ENCODE results near the gene GBE1. TPM values are rescaled to one million over a fixed set of nuclear protein-coding genes. Genes with fewer than 3 reads are reported as not detected.

GBE1 gene
- polyA plus RNA-seq, 1 experiment, result 60.1 TPM

DNA sequence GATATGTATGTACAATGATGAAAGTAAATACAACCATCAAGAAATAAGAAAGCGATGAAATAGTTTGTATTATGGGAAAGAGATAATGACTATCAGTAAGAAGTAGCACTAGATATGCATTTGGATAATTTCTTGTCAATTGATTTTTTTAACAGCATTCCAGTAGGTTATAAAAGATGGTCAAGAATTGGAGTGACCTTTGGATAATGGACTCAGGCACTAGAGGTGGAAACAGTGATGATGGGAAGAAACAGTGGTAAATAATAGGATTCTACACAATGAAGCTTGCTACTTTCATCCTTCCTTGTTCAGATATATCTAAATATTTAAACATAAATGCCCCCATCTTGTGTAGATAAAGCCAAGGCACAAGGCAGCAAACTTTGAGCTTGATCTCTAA, 101.4 kb downstream of the GBE1 start:
- ChIA-PET CTCF (interaction anchor here (0.7 to 1.1 kb wide), 4 partner anchors 8 to 250 kb away, joined by 3 to 4 read pairs (median 3); no protein-coding TSS in a partner anchor), POLR2A (no interaction called here)
- H3K9me3 ChIP-seq (ENCODE audit: control insufficient read depth, insufficient read depth, low read length), result no peaks in the 10 kb centered on the region
- H3K27ac ChIP-seq (ENCODE audit: low read depth, low read length), result no peak overlapping the region
- TF ChIP-seq, protein P1, sequence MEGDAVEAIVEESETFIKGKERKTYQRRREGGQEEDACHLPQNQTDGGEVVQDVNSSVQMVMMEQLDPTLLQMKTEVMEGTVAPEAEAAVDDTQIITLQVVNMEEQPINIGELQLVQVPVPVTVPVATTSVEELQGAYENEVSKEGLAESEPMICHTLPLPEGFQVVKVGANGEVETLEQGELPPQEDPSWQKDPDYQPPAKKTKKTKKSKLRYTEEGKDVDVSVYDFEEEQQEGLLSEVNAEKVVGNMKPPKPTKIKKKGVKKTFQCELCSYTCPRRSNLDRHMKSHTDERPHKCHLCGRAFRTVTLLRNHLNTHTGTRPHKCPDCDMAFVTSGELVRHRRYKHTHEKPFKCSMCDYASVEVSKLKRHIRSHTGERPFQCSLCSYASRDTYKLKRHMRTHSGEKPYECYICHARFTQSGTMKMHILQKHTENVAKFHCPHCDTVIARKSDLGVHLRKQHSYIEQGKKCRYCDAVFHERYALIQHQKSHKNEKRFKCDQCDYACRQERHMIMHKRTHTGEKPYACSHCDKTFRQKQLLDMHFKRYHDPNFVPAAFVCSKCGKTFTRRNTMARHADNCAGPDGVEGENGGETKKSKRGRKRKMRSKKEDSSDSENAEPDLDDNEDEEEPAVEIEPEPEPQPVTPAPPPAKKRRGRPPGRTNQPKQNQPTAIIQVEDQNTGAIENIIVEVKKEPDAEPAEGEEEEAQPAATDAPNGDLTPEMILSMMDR (IDR thresholded peaks at IDR 0.05; ENCODE audit: low read depth, low read length), result no peak
- DNase-seq (ENCODE audit: low read depth, low spot score), result no peak
- H3K27me3 ChIP-seq (ENCODE audit: control insufficient read depth, insufficient read depth, low read length), result no peaks in the 10 kb centered on the region
- no peak overlapping the region for H3K4me3 ChIP-seq (ENCODE audit: low read depth, low read length)

DNA sequence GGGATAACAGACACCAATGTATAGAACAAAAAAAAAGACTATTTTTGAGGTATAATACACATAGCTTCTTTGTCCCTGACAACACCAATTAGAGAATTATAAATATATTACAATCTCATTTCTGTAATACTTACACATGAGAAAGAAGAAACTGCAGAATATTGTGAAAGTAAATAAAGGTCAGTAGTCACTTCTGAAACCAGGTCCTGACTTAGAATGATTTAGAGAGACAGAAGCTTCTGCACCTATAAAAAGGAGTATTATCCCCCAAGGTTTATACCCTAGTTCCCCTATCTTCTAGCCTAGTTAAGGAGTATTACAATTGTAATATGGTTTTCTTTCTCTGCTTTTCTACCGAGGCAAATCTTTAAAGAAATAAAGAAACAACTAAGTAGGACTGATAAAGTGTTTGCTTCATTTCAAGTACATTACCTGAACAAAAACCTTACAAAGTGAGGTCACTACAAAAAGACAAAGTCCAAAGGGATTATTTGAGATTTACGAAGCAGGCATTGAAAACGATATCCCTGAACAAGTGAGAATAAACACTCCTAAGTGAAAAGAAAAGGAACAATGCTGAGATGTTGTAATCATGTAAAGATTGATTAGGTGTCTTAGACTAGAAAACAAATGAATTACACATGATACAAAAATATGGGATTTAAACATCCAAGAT, 103.0 kb downstream of the GBE1 start:
- no peaks in the 10 kb centered on the region for H3K27me3 ChIP-seq (ENCODE audit: control insufficient read depth, insufficient read depth, low read length)
- ChIA-PET CTCF (interaction anchor here (1.0 to 1.4 kb wide), 2 partner anchors 168 to 251 kb away, joined by 3 to 4 read pairs; no protein-coding TSS in a partner anchor), POLR2A (no interaction called here)
- no peaks in the 10 kb centered on the region for H3K9me3 ChIP-seq (ENCODE audit: control insufficient read depth, insufficient read depth, low read length)
- no peak overlapping the region for H3K4me3 ChIP-seq (ENCODE audit: low read depth, low read length)
- DNase-seq (ENCODE audit: low read depth, low spot score), result no peak
- TF ChIP-seq, protein P1 (IDR thresholded peaks at IDR 0.05; ENCODE audit: low read depth, low read length), result no peak
- no peak overlapping the region for H3K27ac ChIP-seq (ENCODE audit: low read depth, low read length)

DNA sequence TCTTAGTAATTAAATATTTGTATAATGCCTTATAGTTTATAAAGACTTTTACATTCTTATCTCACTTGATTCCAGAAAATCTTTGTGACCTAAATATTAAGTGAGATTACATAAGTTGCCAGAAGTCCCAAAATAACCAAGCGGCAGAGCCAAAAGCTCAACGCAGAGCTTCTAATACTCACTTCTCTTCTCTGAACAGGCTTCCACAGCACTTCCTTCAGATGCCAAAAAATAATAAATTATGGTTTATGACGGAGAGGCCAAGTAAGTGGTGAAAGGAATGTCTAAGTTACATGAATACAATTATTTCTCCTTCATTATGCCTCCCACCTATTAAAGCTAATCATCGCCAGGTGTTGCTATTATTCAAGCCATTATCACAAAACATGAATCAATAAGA, 110.3 kb downstream of the GBE1 start:
- Histone ChIP-seq H3K27ac (ENCODE audit: low read depth, low read length) (no peak overlapping the region), H3K9me3 (ENCODE audit: control insufficient read depth, insufficient read depth, low read length) (no peaks in the 10 kb centered on the region), H3K27me3 (ENCODE audit: control insufficient read depth, insufficient read depth, low read length) (no peaks in the 10 kb centered on the region), H3K4me3 (ENCODE audit: low read depth, low read length) (no peak overlapping the region)
- ChIA-PET CTCF (interaction anchor here (0.5 to 1.1 kb wide), 2 partner anchors 145 to 161 kb away, joined by 6 read pairs; no protein-coding TSS in a partner anchor), POLR2A (no interaction called here)
- no peak for DNase-seq (ENCODE audit: low read depth, low spot score)
- TF ChIP-seq, protein P1 (IDR thresholded peaks at IDR 0.05; ENCODE audit: low read depth, low read length), result no peak

DNA sequence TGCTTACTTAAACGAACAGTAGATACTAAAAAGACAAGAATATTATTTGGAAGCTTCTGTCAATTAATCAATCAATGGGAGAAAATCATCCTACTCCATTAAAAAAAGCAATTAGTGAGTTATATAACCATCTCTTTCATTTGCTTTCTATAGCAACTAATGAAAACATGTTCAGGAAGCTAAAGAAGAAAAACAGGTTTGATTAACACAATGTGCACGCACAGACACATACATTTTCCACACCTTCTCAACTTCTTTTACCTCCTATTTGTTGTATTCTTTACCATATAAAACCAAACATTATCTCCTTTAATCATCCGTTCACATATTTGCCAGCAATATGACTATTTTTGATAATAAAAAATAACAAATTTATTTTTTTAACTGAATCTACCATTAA, 111.3 kb downstream of the GBE1 start:
- Histone ChIP-seq H3K4me3 (ENCODE audit: low read depth, low read length) (no peak overlapping the region), H3K27me3 (ENCODE audit: control insufficient read depth, insufficient read depth, low read length) (no peaks in the 10 kb centered on the region), H3K27ac (ENCODE audit: low read depth, low read length) (no peak overlapping the region), H3K9me3 (ENCODE audit: control insufficient read depth, insufficient read depth, low read length) (no peaks in the 10 kb centered on the region)
- POLR2A ChIA-PET, result no interaction called here
- DNase-seq (ENCODE audit: low read depth, low spot score), result no peak
- CTCF ChIA-PET, result no interaction called here
- TF ChIP-seq, protein P1 (IDR thresholded peaks at IDR 0.05; ENCODE audit: low read depth, low read length), result no peak

DNA sequence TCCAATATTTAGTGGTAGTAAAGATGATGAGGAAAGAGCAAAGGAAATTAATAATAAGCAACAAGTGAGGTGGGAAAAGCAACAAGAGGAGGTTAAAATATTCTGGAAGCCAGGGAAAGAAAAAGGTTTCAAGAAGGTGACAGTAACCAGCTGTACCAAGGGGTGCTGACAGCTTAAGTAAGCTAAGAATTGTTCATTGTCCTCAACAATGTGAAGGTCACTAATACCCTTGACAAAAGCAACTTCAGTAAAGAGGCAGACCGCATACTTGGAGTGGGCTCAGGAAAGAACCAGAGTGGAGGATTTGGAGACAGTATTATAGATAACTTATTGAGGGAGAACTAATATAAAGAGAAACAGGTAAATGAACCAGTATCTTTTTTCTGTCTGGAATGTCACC, 116.2 kb downstream of the GBE1 start:
- H3K4me3 ChIP-seq (ENCODE audit: low read depth, low read length), result no peak overlapping the region
- H3K27ac ChIP-seq (ENCODE audit: low read depth, low read length), result no peak overlapping the region
- H3K9me3 ChIP-seq (ENCODE audit: control insufficient read depth, insufficient read depth, low read length), result no peaks in the 10 kb centered on the region
- ChIA-PET CTCF (interaction anchor here (0.6 to 5.0 kb wide), 7 partner anchors 43 to 343 kb away, joined by 3 to 52 read pairs (median 4); no protein-coding TSS in a partner anchor), POLR2A (no interaction called here)
- H3K27me3 ChIP-seq (ENCODE audit: control insufficient read depth, insufficient read depth, low read length), result no peaks in the 10 kb centered on the region
- no peak for DNase-seq (ENCODE audit: low read depth, low spot score)
- TF ChIP-seq, protein P1 (IDR thresholded peaks at IDR 0.05; ENCODE audit: low read depth, low read length), result no peak
